Measurements from ENCODE around the gene PRX.
"Not testable (repeated sequence)": the region's sequence is repeated elsewhere in the genome, so short reads cannot be mapped to it uniquely, and the experiment has no call there.

The PRX gene

GRCh38 chr19:40389404-40390083 is 23.6 kb downstream of the PRX start:
- H3K9me3 Mint-ChIP-seq: no peaks in the 10 kb centered on the region
- H3K4me1 Mint-ChIP-seq: no peaks in the 10 kb centered on the region
- H3K27ac Mint-ChIP-seq: no peak overlapping the region
- H3K27me3 Mint-ChIP-seq: no peaks in the 10 kb centered on the region
- ATAC-seq: no peak
- no peak overlapping the region for H3K4me3 Mint-ChIP-seq
- no peak for DNase-seq

DNA sequence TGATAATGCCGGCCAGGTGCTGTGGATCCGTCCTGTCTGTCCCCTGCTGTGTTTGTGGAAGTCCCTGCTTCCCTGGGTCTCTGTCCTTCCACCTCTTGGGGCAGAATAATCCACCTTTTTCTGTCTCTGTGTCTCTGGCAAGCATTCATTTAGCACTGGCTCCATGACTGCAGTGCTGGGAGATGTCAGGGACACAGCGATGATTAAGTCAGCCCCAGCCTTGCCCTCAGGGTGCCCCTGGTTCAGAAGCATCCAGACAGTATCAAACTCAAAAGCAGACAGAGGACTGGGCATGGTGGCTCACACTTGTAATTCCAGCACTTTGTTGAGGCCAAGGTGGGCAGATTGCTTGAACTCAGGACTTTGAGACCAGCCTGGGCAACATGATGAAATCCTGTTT is 24.7 kb downstream of the PRX start:
- ATAC-seq (no peak), DNase-seq (no peak)
- no peaks in the 10 kb centered on the region for H3K27me3 Mint-ChIP-seq
- no peak overlapping the region for H3K4me3 Mint-ChIP-seq
- H3K27ac Mint-ChIP-seq: no peak overlapping the region
- no peaks in the 10 kb centered on the region for H3K4me1 Mint-ChIP-seq
- H3K9me3 Mint-ChIP-seq: no peaks in the 10 kb centered on the region

DNA sequence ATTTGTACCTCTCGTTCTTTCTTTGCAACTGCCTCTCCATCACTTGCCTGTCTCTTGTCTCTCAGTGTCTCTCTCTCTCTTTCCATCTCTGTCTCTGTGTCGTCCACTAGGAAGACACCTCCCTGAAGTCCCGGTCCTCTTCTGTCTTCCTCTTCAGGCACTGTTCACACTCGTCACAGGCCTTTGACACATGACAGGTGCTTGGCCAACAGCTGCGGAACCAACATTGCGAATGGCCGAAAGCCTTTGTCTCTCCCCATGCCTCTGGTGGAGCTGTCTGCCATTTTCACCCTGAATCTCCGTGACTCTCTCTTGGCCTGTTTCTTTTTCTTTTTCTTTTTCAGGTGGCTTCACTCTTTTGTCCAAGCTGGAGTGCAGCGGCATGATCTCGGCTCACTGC is 26.0 kb downstream of the PRX start:
- no peaks in the 10 kb centered on the region for H3K9me3 Mint-ChIP-seq
- peak overlapping the region in 1 of 2 donors; percentile 6 for H3K27ac Mint-ChIP-seq

DNA sequence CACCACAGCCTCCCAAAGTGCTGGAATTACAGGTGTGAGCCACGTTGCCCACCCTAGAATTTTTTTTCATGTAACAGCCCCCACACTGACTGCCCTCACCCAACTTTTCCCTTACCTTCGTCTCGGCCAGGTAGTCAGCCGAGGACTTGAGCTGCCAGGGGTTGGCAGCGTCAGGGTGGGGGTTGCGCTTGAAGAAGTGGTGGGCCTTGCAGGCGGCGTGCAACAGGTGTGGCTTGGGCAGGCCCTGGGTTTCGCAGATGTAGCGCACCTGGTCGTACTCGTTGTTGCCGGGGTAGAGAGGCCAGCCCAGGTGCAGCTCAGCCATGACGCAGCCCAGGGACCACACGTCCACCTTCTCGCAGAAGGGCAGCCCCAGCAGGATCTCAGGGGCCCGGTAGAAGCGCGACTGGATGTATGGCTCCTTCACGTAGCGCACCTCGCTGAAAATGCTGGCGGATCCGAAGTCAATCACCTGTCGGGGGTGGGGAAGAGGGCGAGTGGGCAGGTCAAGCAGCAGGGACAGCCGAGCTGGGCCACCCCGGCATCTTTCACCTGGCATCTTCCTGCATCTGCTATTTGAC is 29.4 kb downstream of the PRX start:
- Mint-ChIP-seq H3K4me1 (no peaks in the 10 kb centered on the region), H3K4me3 (no peak overlapping the region), H3K27me3 (no peaks in the 10 kb centered on the region), H3K9me3 (no peaks in the 10 kb centered on the region), H3K27ac (peak overlapping the region in 1 of 2 donors; percentile 80)
- ATAC-seq: no peak
- DNase-seq: no peak

More for the DNA sequence above, 26.0 kb downstream of the PRX start:
- H3K4me1 Mint-ChIP-seq: no peaks in the 10 kb centered on the region
- ATAC-seq: no peak
- DNase-seq: no peak
- no peaks in the 10 kb centered on the region for H3K27me3 Mint-ChIP-seq
- H3K4me3 Mint-ChIP-seq: no peak overlapping the region

DNA sequence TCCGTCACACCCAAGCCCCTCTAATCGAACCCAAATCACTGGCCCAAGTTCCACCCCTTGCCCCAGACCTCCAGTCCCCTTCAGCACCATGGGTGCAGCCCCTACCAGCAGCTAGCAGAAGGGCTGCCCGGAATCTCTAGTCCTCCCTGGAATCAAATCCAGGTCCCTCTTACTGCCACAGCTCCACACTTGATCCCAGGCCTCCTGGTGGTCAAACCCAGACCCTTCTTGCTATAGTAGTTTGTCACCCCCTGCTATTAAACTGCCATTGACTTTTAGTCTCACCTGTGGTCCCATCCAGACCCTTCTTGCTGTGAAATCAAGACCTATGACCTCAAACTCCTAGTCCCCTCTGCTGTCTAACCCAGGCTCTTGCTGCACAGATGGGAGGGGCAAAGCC is 31.9 kb downstream of the PRX start:
- H3K4me3 Mint-ChIP-seq: no peak overlapping the region
- ATAC-seq: no peak
- H3K9me3 Mint-ChIP-seq: no peaks in the 10 kb centered on the region
- no peaks in the 10 kb centered on the region for H3K27me3 Mint-ChIP-seq
- H3K27ac Mint-ChIP-seq: no peak overlapping the region
- no peaks in the 10 kb centered on the region for H3K4me1 Mint-ChIP-seq
- no peak for DNase-seq

DNA sequence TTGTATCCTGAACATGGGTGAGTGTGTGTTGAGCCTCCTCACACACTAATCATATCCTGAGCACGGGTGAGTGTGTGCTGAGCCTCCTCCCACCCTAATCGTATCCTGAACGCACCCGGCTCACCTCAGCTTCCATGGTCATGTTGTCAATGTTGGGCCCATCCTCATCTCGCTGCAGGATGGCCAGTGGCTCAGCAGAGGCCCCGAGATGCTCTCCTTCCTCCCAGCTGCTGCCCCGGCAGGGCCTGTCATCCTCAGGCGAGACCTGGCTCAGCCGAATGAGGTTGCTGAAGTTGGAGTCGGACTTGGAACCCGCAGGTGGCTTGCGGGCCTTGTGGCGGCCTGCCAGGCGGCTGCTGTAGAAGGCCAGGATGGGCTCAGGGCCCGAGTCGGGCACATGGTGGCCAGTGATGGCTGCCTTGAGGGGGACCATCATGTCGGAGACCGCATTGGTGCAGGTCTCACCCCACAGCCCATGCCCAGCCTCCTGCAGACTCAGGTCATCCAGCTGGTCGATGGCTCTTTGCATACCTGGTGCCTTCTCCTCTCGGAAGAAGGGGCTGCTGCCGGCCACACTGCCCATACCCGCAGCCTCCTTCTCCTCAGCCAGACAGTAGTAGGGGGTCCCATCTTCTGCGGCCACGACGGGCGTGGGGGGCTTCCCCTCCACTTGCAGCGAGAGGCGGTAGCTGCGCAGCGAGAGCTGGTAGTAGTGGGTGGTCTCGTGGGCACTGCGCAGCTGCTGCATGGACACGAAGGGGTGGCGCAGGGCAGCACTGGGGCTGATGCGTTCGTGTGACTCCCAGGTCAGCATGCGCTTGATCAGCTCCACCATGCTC is 32.8 kb downstream of the PRX start:
- Mint-ChIP-seq H3K27ac (no peak overlapping the region), H3K9me3 (no peaks in the 10 kb centered on the region), H3K27me3 (no peaks in the 10 kb centered on the region), H3K4me3 (no peak overlapping the region), H3K4me1 (no peaks in the 10 kb centered on the region)
- ATAC-seq (no peak), DNase-seq (no peak)

DNA sequence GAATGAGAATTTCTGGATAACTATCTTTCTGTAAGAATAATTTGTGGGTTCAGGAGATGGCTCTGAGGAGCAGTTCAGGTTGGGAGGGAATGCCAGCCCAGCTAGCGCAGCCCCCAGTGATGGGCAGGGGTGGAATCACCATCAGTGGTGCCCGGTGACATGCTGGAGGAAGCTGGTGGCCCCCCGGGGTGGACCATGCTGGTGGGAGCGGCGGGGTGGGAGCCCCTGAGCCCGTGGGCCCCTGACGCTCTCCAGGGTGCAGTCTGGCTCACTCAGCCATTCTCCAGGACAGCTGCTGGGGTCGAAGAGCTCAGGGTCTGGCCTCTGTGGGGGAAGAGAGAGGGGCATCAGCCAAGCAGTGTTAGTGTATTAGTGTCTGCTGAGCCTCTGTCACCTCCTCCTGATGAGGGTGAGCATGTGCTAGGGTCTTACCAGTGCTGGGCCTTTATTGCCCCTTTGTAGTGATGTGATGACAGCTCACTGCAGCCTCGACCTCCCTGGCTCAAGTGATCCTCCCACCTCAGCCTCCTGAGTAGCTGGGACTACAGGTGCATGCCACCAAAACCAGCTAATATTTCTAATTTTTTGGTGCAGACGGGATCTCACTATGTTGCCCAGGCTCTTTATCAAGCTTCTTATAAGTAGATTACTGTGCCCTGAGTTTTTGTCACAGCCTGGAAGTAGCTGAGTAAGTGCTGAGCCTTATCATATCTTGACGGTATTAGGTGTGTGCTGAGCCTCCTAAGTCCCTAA is 33.6 kb downstream of the PRX start:
- Mint-ChIP-seq H3K4me1 (no peaks in the 10 kb centered on the region), H3K27me3 (no peaks in the 10 kb centered on the region), H3K27ac (no peak overlapping the region), H3K9me3 (no peaks in the 10 kb centered on the region), H3K4me3 (no peak overlapping the region)
- DNase-seq (no peak), ATAC-seq (no peak)

DNA sequence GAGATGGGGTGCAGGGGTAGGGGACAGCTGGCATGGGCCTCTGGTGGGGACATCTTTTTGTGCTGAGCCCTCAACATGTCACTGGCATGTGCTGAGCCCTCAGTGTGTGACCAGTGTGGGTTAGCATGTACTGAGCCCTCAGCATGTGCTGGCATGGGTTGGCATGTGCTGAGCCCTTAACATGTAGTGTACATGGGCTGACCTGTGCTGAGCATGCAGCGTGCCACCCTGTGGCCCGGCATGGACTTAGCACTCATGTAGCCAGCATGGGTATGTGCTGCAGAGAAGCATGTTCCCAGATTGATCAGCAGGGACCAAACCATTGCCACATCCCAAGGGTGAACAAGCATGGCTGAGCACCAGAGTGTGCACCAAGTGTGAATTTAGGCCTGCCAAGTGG is 34.7 kb downstream of the PRX start:
- no peaks in the 10 kb centered on the region for H3K27me3 Mint-ChIP-seq
- ATAC-seq: no peak
- no peaks in the 10 kb centered on the region for H3K9me3 Mint-ChIP-seq
- DNase-seq: no peak
- H3K4me1 Mint-ChIP-seq: no peaks in the 10 kb centered on the region
- no peak overlapping the region for H3K27ac Mint-ChIP-seq
- H3K4me3 Mint-ChIP-seq: no peak overlapping the region

- H3K27ac Mint-ChIP-seq: no peak overlapping the region
- DNase-seq: no peak
- peaks cover 3% of the 10 kb centered on the region for H3K4me1 Mint-ChIP-seq
- no peak overlapping the region for H3K4me3 Mint-ChIP-seq
- H3K27me3 Mint-ChIP-seq: no peaks in the 10 kb centered on the region
- no peaks in the 10 kb centered on the region for H3K9me3 Mint-ChIP-seq
- ATAC-seq: no peak
Observed at GRCh38 chr19:40377876-40378385, 35.2 kb downstream of the PRX start.

DNA sequence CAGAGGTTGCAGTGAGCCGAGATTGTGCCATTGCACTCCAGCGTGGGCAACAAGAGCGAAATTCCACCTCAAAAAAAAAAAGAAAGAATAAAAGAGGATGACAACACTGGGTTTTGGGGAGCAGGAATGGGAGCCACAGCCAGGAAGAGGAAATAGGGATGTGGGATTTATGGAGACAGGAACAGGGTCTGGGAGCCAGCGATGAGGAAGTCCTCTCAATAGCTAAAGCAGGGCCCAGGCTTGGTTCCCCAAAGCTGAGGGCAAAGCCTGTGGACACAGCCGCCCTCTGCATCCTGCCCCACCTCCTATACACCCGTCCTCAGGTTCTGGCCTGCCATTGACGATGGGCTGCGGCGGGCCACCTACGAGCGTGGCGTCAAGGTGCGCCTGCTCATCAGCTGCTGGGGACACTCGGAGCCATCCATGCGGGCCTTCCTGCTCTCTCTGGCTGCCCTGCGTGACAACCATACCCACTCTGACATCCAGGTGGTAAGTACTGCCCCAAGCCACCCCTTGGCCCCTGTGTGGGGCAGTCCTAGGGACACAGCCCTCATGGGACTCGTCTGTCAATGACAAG is 36.8 kb downstream of the PRX start:
- H3K4me3 Mint-ChIP-seq: no peak overlapping the region
- H3K27ac Mint-ChIP-seq: peak overlapping the region; percentile 27 to 35
- peaks cover 5% of the 10 kb centered on the region for H3K4me1 Mint-ChIP-seq
- ATAC-seq (no peak), DNase-seq (no peak)
- H3K27me3 Mint-ChIP-seq: no peaks in the 10 kb centered on the region
- no peaks in the 10 kb centered on the region for H3K9me3 Mint-ChIP-seq

DNA sequence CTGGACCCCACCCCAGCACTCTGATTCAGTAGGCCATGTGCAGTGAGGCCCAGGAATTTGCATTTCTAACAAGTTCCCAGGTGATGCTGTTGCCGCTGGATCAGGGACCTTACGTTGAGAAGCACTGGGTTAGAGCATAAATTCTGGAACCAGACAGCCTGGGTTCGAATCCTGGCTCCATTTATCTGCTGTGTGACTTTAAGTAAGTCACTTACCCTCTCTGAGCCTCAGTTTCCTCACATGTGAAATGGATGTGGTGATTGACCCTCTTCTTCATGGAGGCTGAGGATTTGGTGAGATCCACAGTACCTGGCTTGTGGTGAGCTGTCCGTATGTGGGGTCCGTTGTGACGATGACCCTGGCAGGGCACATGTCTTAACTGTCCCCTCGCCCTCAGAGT is 39.1 kb downstream of the PRX start:
- H3K27ac Mint-ChIP-seq: no peak overlapping the region
- peaks cover 5% of the 10 kb centered on the region for H3K4me1 Mint-ChIP-seq
- ATAC-seq: no peak
- no peaks in the 10 kb centered on the region for H3K27me3 Mint-ChIP-seq
- no peak for DNase-seq
- no peak overlapping the region for H3K4me3 Mint-ChIP-seq
- no peaks in the 10 kb centered on the region for H3K9me3 Mint-ChIP-seq

- no peak for ATAC-seq
- H3K4me1 Mint-ChIP-seq: peaks cover 5% of the 10 kb centered on the region
- no peaks in the 10 kb centered on the region for H3K27me3 Mint-ChIP-seq
- H3K27ac Mint-ChIP-seq: no peak overlapping the region
- DNase-seq: no peak
- no peak overlapping the region for H3K4me3 Mint-ChIP-seq
- no peaks in the 10 kb centered on the region for H3K9me3 Mint-ChIP-seq
Observed at GRCh38 chr19:40371802-40372122, 41.4 kb downstream of the PRX start.

- peaks cover 5% of the 10 kb centered on the region for H3K4me1 Mint-ChIP-seq
- no peak for ATAC-seq
- no peak for DNase-seq
- H3K4me3 Mint-ChIP-seq: no peak overlapping the region
- H3K27me3 Mint-ChIP-seq: no peaks in the 10 kb centered on the region
- H3K27ac Mint-ChIP-seq: peak overlapping the region in 1 of 2 donors; percentile 66
- no peaks in the 10 kb centered on the region for H3K9me3 Mint-ChIP-seq
Observed at GRCh38 chr19:40370997-40371801, 42.0 kb downstream of the PRX start.

- not testable (repeated sequence) for ATAC-seq, H3K4me1 Mint-ChIP-seq, DNase-seq, H3K9me3 Mint-ChIP-seq, H3K27me3 Mint-ChIP-seq, H3K4me3 Mint-ChIP-seq
- H3K27ac Mint-ChIP-seq: peak overlapping the region in 1 of 2 donors; percentile 25
Observed at GRCh38 chr19:40370253-40370652, 42.9 kb downstream of the PRX start.

DNA sequence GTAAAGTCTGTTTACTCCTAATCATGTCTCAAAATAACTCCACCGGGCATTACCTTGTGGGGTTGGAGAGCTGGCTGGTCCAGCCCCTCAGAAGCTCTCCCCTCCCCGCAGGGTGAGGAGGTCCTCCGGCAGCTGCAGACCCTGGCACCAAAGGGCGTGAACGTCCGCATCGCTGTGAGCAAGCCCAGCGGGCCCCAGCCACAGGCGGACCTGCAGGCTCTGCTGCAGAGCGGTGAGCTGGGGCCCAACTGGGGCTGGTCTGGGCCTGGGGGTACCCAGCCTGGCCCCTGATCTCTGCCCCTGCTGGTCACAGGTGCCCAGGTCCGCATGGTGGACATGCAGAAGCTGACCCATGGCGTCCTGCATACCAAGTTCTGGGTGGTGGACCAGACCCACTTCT is 43.4 kb downstream of the PRX start:
- Mint-ChIP-seq H3K4me3 (no peak overlapping the region), H3K9me3 (no peaks in the 10 kb centered on the region), H3K4me1 (peaks cover 13% of the 10 kb centered on the region), H3K27ac (no peak overlapping the region), H3K27me3 (no peaks in the 10 kb centered on the region)
- no peak for DNase-seq
- ATAC-seq: no peak
